Fibroblast of lung (primary cell): ENCODE results near the gene RAB31.

Experiments used
- EZH2 ChIP-seq: IDR thresholded peaks from 2 replicates; pipeline ENCODE4 v1.5.1; 2012; ENCODE audit warnings: low read length, control low read depth, mild to moderate bottlenecking; ENCODE audit errors: missing control alignments
- TF ChIP-seq, protein P1 (sequence below), 2 donors: IDR thresholded peaks in 1 of 2; conservative IDR thresholded peaks in 1 of 2; 1 replicate in 1 of 2; 2 replicates in 1 of 2; pipeline ENCODE4 v1.5.1; 2011 to 2012; ENCODE audit warnings: low read length in 2 of 2, control low read depth in 1 of 2, inconsistent platforms in 1 of 2, low read depth in 1 of 2, mild to moderate bottlenecking in 1 of 2

DNA sequence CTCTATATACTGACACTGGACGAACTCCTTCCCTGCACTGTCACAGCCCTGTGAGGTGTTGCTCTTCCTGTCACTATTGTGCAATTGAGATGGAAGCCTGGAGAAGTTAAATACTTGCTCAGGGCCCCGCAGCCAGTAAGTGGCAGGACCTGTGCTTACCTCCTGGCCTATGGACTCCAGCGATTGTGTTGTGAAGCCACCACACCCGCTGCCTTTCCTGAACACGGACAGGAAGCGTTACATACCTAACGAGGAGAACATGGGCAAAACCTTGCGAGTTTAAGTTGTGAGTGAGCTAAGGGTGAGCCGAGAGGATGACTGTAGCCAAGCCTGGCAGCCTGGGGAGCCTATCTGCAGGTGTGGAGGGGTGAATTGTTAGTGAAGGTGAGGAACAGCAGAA, 26.1 kb downstream of the RAB31 start:
- TF ChIP-seq, protein P1, sequence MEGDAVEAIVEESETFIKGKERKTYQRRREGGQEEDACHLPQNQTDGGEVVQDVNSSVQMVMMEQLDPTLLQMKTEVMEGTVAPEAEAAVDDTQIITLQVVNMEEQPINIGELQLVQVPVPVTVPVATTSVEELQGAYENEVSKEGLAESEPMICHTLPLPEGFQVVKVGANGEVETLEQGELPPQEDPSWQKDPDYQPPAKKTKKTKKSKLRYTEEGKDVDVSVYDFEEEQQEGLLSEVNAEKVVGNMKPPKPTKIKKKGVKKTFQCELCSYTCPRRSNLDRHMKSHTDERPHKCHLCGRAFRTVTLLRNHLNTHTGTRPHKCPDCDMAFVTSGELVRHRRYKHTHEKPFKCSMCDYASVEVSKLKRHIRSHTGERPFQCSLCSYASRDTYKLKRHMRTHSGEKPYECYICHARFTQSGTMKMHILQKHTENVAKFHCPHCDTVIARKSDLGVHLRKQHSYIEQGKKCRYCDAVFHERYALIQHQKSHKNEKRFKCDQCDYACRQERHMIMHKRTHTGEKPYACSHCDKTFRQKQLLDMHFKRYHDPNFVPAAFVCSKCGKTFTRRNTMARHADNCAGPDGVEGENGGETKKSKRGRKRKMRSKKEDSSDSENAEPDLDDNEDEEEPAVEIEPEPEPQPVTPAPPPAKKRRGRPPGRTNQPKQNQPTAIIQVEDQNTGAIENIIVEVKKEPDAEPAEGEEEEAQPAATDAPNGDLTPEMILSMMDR (conservative IDR thresholded peaks at IDR 0.05 in 1 of 2, IDR thresholded peaks at IDR 0.05 in 1 of 2; ENCODE audit: low read depth in 1 of 2, low read length in 2 of 2) = no peak
- TF ChIP-seq EZH2 = no peak
